B cell (primary cell): ENCODE results near the gene PHF21A. TPM values are rescaled to one million over a fixed set of nuclear protein-coding genes. Genes with fewer than 3 reads are reported as not detected.

ENCODE experiments used
- ATAC-seq: fragments of 200-7000 bp; cut with Tn5 transposase; one replicate; pipeline ENCODE4 v1.10.0; 2021; ENCODE audit warnings: low read depth, mild to moderate bottlenecking, moderate number of reproducible peaks, moderate library complexity
- CTCF ChIA-PET: fragments of 350-600 bp; sonication (Branson Sonifier 250); formaldehyde crosslinking; loops from one replicate; lab custom pipeline; 2021; ENCODE audit warnings: antibody characterized with exemption, inconsistent platforms; lab: Charles Lee
- POLR2A ChIA-PET: fragments of 350-600 bp; sonication (Branson Sonifier 250); formaldehyde crosslinking; loops from one replicate; lab custom pipeline; 2021; ENCODE audit warnings: antibody characterized with exemption; lab: Charles Lee
- DNase-seq: peaks from one replicate; pipeline ENCODE4 v3.0.0; 2013
- H2AFZ ChIP-seq: 2 replicates; pipeline ENCODE4 v1.6.1; 2012; ENCODE audit warnings: mild to moderate bottlenecking, low read depth, low read length; ENCODE audit not compliant: insufficient read depth, poor library complexity, severe bottlenecking
- H3K27ac ChIP-seq, 2 donors: 1 replicate in 1 of 2; 2 replicates in 1 of 2; pipeline ENCODE4 v1.5.1; 2012 to 2013; ENCODE audit warnings: low read length in 2 of 2, mild to moderate bottlenecking in 2 of 2, moderate library complexity in 1 of 2
- H3K27me3 ChIP-seq, 4 experiments: fragments of 200-600 bp in 1 of 4; sonication (generic) in 1 of 4; replicated peaks in 1 of 4; 1 replicate in 2 of 4; 2 replicates in 2 of 4; pipeline versions ENCODE4 v1.6.1 to v1.7.0; 2013 to 2016; ENCODE audit warnings: low read length in 3 of 4, mild to moderate bottlenecking in 2 of 4, mixed read lengths in 1 of 4, moderate library complexity in 1 of 4; ENCODE audit not compliant: insufficient read depth in 4 of 4, control insufficient read depth in 3 of 4; ENCODE audit errors: control extremely low read depth in 1 of 4
- H3K36me3 ChIP-seq, 2 experiments: replicated peaks in 1 of 2; 1 replicate in 1 of 2; 2 replicates in 1 of 2; pipeline versions ENCODE4 v1.6.1 to v1.7.1; 2013; ENCODE audit warnings: low read length in 1 of 2; ENCODE audit not compliant: insufficient read depth in 2 of 2, control insufficient read depth in 1 of 2; ENCODE audit errors: control extremely low read depth in 1 of 2, extremely low read depth in 1 of 2
- H3K4me1 ChIP-seq, 2 donors: fragments of 200-600 bp in 1 of 2; sonication (generic) in 1 of 2; 1 replicate in 1 of 2; 2 replicates in 1 of 2; pipeline versions ENCODE4 v1.5.1 to v1.6.1; 2013 to 2017; ENCODE audit warnings: low read length in 2 of 2; ENCODE audit not compliant: control insufficient read depth in 2 of 2, insufficient read depth in 2 of 2
- H3K4me2 ChIP-seq: replicated peaks from 2 replicates; pipeline ENCODE3; 2012; ENCODE audit warnings: mild to moderate bottlenecking, low read depth, low read length; ENCODE audit not compliant: poor library complexity, severe bottlenecking
- H3K4me3 ChIP-seq, 5 experiments: fragments of 200-600 bp in 1 of 5; sonication (generic) in 1 of 5; 1 replicate in 3 of 5; 2 replicates in 2 of 5; pipeline versions ENCODE4 v1.5.1 to v1.7.0; 2011 to 2016; ENCODE audit warnings: low read length in 4 of 5, mild to moderate bottlenecking in 4 of 5, low read depth in 2 of 5, control low read depth in 1 of 5, moderate library complexity in 1 of 5; ENCODE audit not compliant: insufficient read depth in 1 of 5; ENCODE audit errors: control extremely low read depth in 1 of 5, extremely low read depth in 1 of 5
- H3K79me2 ChIP-seq: fragments of 200-600 bp; sonication (generic); one replicate; pipeline ENCODE4 v1.6.0; 2016; ENCODE audit warnings: low read length; ENCODE audit not compliant: control insufficient read depth, insufficient read depth
- H3K9ac ChIP-seq: fragments of 200-600 bp; sonication (generic); 2 replicates; pipeline ENCODE4 v1.6.1; 2017; ENCODE audit warnings: mild to moderate bottlenecking, low read length, moderate library complexity
- H3K9me3 ChIP-seq, 3 donors: one replicate each; pipeline versions ENCODE4 v1.6.1 to v1.7.1; 2013; ENCODE audit warnings: low read length in 2 of 3; ENCODE audit not compliant: control insufficient read depth in 2 of 3, insufficient read depth in 1 of 3; ENCODE audit errors: control extremely low read depth in 1 of 3
- H4K20me1 ChIP-seq: 2 replicates; pipeline ENCODE4 v1.6.0; 2012; ENCODE audit warnings: mild to moderate bottlenecking, low read length; ENCODE audit not compliant: insufficient read depth, control insufficient read depth, poor library complexity, severe bottlenecking
- H3K27ac Mint-ChIP-seq: one replicate; pipeline ENCODE4 v1.8.0; 2021; ENCODE audit warnings: mixed read lengths
- H3K27me3 Mint-ChIP-seq: one replicate; pipeline ENCODE4 v1.8.0; 2021; ENCODE audit warnings: mixed read lengths
- H3K4me1 Mint-ChIP-seq: one replicate; pipeline ENCODE4 v1.8.0; 2021; ENCODE audit warnings: mixed read lengths
- H3K4me3 Mint-ChIP-seq: one replicate; pipeline ENCODE4 v1.8.0; 2021; ENCODE audit warnings: mixed read lengths
- H3K9me3 Mint-ChIP-seq: one replicate; pipeline ENCODE4 v1.8.0; 2022; ENCODE audit warnings: mixed read lengths; ENCODE audit not compliant: insufficient read depth
- EZH2 ChIP-seq: IDR thresholded peaks from 2 replicates; pipeline ENCODE4 v1.6.1; 2012; ENCODE audit warnings: borderline replicate concordance, low read depth, mild to moderate bottlenecking, moderate library complexity, low read length; ENCODE audit not compliant: insufficient read depth, poor library complexity, severe bottlenecking
- WGBS: methylation state at CpG from one replicate; pipeline ENCODE4 v1.1.5; 2013; ENCODE audit warnings: missing lambda C conversion rate; ENCODE audit not compliant: insufficient coverage; 5-methylcytosine and 5-hydroxymethylcytosine counted together
- intact Hi-C: fragments of 100-400 bp; cut with micrococcal nuclease; formaldehyde crosslinking; loops from one replicate; pipeline ENCODE4 v1.10.0; 2022
- polyA plus RNA-seq: library from polyadenylated mRNA; depleted of rRNA; stranded (reverse); fragments of >200 nt; gene quantifications from 2 replicates; pipeline ENCODE4 v1.2.3, GENCODE V29; 2012
- total RNA-seq, 2 donors: library from RNA; stranded (reverse); fragments of 120-200 nt in 1 of 2; gene quantifications; 1 replicate in 1 of 2; 2 replicates in 1 of 2; pipeline versions ENCODE4 v1.2.3 to v1.2.4, GENCODE V29; 2013 to 2022
- TF ChIP-seq, protein P1 (sequence below): fragments of 200-600 bp; IDR thresholded peaks from one replicate; pipeline ENCODE4 v1.8.0; 2022; ENCODE audit warnings: antibody characterized with exemption, mild to moderate bottlenecking

The PHF21A gene
- total and polyA plus RNA-seq, 2 donors (not counting 1 experiment from before 2014, with no cell fraction given), result 41.9 to 103 TPM

DNA sequence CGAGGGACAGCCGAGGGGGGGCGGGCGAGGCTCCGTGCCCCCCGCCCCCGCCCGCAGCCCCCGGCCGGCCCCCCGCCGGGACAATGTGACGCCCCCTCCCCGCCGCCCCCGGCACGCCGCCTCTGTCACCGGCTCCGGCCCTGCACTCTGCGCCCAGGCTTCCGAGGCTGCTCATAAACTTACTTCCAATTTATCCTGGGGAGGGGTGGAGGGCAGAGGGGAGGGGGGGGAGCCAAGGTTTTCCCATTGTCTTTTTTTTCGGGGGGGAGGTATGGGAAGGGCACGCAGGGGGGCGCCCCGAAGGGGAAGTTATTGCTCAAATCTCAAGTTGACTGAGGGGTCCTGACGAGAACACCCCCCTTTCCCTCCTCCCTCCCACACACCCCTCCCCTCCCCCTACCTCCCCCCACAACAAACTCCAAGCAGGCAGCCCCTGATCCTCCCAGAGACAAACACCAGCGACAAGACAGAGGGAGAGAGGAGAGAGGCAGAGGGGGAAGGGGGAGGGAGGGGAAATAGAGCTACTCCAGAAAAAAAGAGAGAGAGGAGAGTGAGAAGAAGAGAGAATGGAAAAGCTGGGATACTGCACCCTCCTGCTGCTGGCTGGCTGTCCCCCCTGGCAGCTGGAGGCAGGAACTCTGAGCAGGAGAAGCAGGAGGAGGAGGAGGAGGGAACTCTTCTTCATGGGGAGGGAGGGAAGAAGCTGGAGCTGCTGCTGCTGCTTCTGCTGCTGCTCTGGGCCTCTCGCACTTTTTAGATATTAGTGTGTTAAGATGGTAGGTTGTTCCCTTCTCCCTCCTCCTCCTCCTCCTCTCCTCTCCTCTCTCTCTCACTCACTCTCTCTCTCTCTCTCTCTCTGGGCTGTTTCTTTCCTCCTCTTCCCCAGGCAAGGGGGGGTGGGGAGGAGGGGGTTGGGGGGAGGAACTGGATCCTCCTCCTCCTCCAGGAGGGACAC, 631 bp downstream of the PHF21A start:
- no peaks in the 10 kb centered on the region for H4K20me1 ChIP-seq
- intact Hi-C loops, result loop anchor here (1.0 to 5.0 kb wide), 6 partner anchors 7 to 497 kb away; partner anchors contain the start of genes ATG13, CRY2, HARBI1 and PEX16
- ChIA-PET CTCF (interaction anchor here (0.6 kb wide), 1 partner anchor 123 kb away, joined by 3 read pairs; no protein-coding TSS in a partner anchor), POLR2A (interaction anchor here (0.6 to 0.8 kb wide), 9 partner anchors 8 to 1892 kb away, joined by 3 to 9 read pairs (median 4); partner anchors contain the start of gene CRY2)
- DNase-seq (peak; percentile 41), ATAC-seq (no peak)
- H3K27ac ChIP-seq, result peak overlapping the region; percentile 69 to 82
- peaks cover 21 to 31% of the 10 kb centered on the region in 2 donors for H3K4me1 ChIP-seq
- H3K27me3 ChIP-seq, result no peaks in the 10 kb centered on the region
- peak overlapping the region; percentile 81 for H3K9ac ChIP-seq
- WGBS, result no CpG with 5 or more reads among the region's 29 CpGs
- H3K27ac Mint-ChIP-seq, result peak overlapping the region; percentile 94
- H3K9me3 Mint-ChIP-seq, result no peaks in the 10 kb centered on the region
- peak overlapping the region; percentile 98 for H3K4me2 ChIP-seq
- H3K4me3 Mint-ChIP-seq, result peak overlapping the region; percentile 92
- no peaks in the 10 kb centered on the region for H3K36me3 ChIP-seq
- peak overlapping the region; percentile 88 for H2AFZ ChIP-seq
- peaks cover 43% of the 10 kb centered on the region for H3K79me2 ChIP-seq
- H3K4me3 ChIP-seq, result peak overlapping the region; percentile 58 to 89 (median 82)
- no peaks in the 10 kb centered on the region for H3K27me3 Mint-ChIP-seq
- H3K4me1 Mint-ChIP-seq, result peaks cover 38% of the 10 kb centered on the region
- no peak for TF ChIP-seq EZH2
- TF ChIP-seq, protein P1, sequence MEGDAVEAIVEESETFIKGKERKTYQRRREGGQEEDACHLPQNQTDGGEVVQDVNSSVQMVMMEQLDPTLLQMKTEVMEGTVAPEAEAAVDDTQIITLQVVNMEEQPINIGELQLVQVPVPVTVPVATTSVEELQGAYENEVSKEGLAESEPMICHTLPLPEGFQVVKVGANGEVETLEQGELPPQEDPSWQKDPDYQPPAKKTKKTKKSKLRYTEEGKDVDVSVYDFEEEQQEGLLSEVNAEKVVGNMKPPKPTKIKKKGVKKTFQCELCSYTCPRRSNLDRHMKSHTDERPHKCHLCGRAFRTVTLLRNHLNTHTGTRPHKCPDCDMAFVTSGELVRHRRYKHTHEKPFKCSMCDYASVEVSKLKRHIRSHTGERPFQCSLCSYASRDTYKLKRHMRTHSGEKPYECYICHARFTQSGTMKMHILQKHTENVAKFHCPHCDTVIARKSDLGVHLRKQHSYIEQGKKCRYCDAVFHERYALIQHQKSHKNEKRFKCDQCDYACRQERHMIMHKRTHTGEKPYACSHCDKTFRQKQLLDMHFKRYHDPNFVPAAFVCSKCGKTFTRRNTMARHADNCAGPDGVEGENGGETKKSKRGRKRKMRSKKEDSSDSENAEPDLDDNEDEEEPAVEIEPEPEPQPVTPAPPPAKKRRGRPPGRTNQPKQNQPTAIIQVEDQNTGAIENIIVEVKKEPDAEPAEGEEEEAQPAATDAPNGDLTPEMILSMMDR, result no peak
- no peaks in the 10 kb centered on the region for H3K9me3 ChIP-seq
